Fibroblast of lung (primary cell): ENCODE measurements around the gene PIM1. TPM values are rescaled to one million over a fixed set of nuclear protein-coding genes. Genes with fewer than 3 reads are reported as not detected.
A peak's percentile ranks its signal among the peaks of the same experiment; 100 is the strongest.

Experiments used
- DNase-seq, 2 donors: peaks; one replicate each; pipeline versions ENCODE4 v3.0.0 to v3.0.0-alpha.2; 2010; ENCODE audit warnings: low read depth in 2 of 2
- H2AFZ ChIP-seq: 2 replicates; pipeline ENCODE4 v1.5.1; 2012; ENCODE audit warnings: low read length, control low read depth, inconsistent platforms
- H3K27ac ChIP-seq: 2 replicates; pipeline ENCODE4 v1.5.1; 2011; ENCODE audit warnings: low read length, control low read depth; ENCODE audit not compliant: insufficient read depth
- H3K27me3 ChIP-seq: 2 replicates; pipeline ENCODE4 v1.5.1; 2011; ENCODE audit warnings: mild to moderate bottlenecking, low read length; ENCODE audit not compliant: control insufficient read depth, insufficient read depth
- H3K36me3 ChIP-seq: 2 replicates; pipeline ENCODE4 v1.5.1; 2011; ENCODE audit warnings: low read length; ENCODE audit not compliant: control insufficient read depth, insufficient read depth
- H3K4me1 ChIP-seq: 2 replicates; pipeline ENCODE4 v1.5.1; 2011; ENCODE audit warnings: low read length; ENCODE audit not compliant: control insufficient read depth, insufficient read depth; ENCODE audit errors: extremely low read depth
- H3K4me2 ChIP-seq: 2 replicates; pipeline ENCODE4 v1.5.1; 2011; ENCODE audit warnings: low read length, control low read depth; ENCODE audit not compliant: insufficient read depth; ENCODE audit errors: extremely low read depth
- H3K4me3 ChIP-seq, 4 experiments: fragments of 200-600 bp in 1 of 4; sonication (generic) in 1 of 4; replicated peaks in 1 of 4; 2 replicates each; pipeline ENCODE4 v1.5.1; 2011 to 2016; ENCODE audit warnings: low read length in 4 of 4, low read depth in 3 of 4, mild to moderate bottlenecking in 3 of 4, control low read depth in 2 of 4, inconsistent platforms in 1 of 4, mixed read lengths in 1 of 4; ENCODE audit not compliant: insufficient read depth in 1 of 4; ENCODE audit errors: control extremely low read depth in 1 of 4
- H3K79me2 ChIP-seq: 2 replicates; pipeline ENCODE4 v1.5.1; 2012; ENCODE audit warnings: mild to moderate bottlenecking, low read length, inconsistent platforms; ENCODE audit not compliant: control insufficient read depth, insufficient read depth
- H3K9ac ChIP-seq: 2 replicates; pipeline ENCODE4 v1.5.1; 2011; ENCODE audit warnings: mild to moderate bottlenecking, low read length, control low read depth; ENCODE audit not compliant: insufficient read depth
- H3K9me3 ChIP-seq: 2 replicates; pipeline ENCODE4 v1.5.1; 2012; ENCODE audit warnings: low read depth, low read length; ENCODE audit not compliant: control insufficient read depth, insufficient read depth
- H4K20me1 ChIP-seq: 2 replicates; pipeline ENCODE4 v1.5.1; 2011; ENCODE audit warnings: low read length; ENCODE audit not compliant: control insufficient read depth, insufficient read depth; ENCODE audit errors: extremely low read depth
- CTCF ChIP-seq, 2 donors: IDR thresholded peaks in 1 of 2; conservative IDR thresholded peaks in 1 of 2; 1 replicate in 1 of 2; 2 replicates in 1 of 2; pipeline ENCODE4 v1.5.1; 2011 to 2012; ENCODE audit warnings: low read length in 2 of 2, control low read depth in 1 of 2, inconsistent platforms in 1 of 2, low read depth in 1 of 2, mild to moderate bottlenecking in 1 of 2
- EZH2 ChIP-seq: IDR thresholded peaks from 2 replicates; pipeline ENCODE4 v1.5.1; 2012; ENCODE audit warnings: low read length, control low read depth, mild to moderate bottlenecking; ENCODE audit errors: missing control alignments
- polyA plus RNA-seq, 2 donors: library from polyadenylated mRNA; depleted of rRNA in 1 of 2; stranded (reverse) in 1 of 2; unstranded in 1 of 2; fragments of >200 nt; gene quantifications; 2 replicates each; pipeline ENCODE4 v1.2.1, GENCODE V29; 2011 to 2012; ENCODE audit warnings: missing spikeins in 1 of 2
- total RNA-seq: library from RNA; depleted of rRNA; stranded (reverse); fragments of >200 nt; gene quantifications from 2 replicates; pipeline ENCODE4 v1.2.1, GENCODE V29; 2014

PIM1 gene
- total and polyA plus RNA-seq, 2 donors (not counting 1 experiment from before 2014, with no cell fraction given) = 13.8 to 22.8 TPM

DNA sequence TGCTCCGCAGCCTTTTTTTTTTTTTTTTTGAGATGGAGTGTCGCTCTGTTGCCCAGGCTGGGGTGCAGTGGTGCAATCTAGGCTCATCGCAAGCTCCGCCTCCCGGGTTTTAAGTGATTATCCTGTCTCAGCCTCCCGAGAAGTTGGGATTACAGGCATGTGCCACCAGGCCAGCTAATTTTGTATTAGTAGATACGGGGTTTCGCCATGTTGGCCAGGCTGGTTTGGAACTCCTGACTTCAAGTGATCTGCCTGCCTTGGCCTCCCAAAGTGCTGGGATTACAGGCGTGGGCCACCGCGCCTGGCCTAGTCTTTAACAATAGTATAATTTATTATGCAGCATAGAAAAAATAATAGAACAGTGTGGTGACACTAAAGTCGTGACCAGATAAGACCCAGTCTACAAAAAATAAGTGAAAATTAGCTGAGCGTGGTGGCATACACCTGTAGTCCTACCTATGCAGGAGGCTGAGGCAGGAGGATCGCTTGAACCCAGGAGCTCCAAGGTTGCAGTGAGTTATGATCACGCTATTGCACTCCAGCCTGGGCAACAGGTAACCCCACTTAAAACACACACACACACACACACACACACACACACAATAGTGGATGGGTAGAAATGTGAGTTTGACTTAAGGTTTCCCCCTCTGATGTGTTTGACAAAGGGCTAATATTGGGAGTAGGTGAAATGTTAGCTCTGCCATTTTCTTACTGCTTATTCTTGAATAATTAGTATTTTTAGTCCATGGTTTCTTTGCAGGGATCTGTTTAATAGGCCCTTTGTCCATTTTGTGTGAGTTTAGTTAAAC is 6.5 kb downstream of the PIM1 start:
- TF ChIP-seq EZH2 (no peak), CTCF (conservative IDR thresholded peaks at IDR 0.05 in 1 of 2, IDR thresholded peaks at IDR 0.05 in 1 of 2; ENCODE audit: low read depth in 1 of 2, low read length in 2 of 2) (no peak)
- H3K27ac ChIP-seq = no peak overlapping the region
- peak in 1 of 2 donors; percentile 43 for DNase-seq

DNA sequence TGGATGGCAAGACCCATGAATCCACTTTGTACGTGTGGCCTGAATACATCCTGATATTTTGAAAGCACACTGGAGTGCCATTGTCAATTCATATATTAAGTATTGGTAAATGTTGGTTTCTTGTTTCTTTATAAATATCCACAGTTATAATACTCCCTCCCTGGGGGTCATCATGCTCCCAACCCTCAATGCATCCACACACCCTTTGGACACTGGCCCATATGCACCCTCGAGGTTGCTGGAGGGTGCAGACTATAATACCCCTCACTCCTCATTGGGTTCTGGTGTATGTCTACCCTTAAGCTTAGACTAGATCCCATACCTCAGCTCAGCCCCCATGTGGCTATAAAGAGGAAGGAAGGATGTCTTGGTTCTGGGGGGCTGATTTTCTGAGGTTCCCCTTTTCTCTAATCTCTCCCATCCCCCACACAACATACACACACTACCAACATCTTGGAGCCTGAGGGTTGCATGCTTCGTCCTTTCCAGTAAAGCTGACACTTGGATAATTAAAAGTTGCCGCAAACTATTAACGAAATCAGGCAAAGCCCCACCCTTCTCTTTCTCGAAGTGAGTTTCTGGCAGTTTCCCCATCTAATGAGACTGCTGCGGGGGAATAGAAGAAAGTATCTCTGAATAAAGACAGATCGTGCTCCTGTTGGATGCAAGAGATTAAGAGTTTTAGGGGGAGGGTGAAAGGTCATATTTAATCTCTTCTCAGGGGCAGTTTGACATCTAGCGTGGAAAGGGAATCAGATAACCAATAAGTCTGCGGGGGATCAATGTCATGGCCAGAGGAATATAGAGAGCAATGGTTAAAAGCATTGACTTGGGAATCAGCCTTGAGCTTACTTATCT is 7.4 kb downstream of the PIM1 start:
- TF ChIP-seq CTCF (conservative IDR thresholded peaks at IDR 0.05 in 1 of 2, IDR thresholded peaks at IDR 0.05 in 1 of 2; ENCODE audit: low read depth in 1 of 2, low read length in 2 of 2) = peak; percentile 2 to 5
- TF ChIP-seq EZH2 = no peak
- Histone ChIP-seq H3K27me3 (no peaks in the 10 kb centered on the region), H3K79me2 (peaks cover 5% of the 10 kb centered on the region), H3K4me1 (no peaks in the 10 kb centered on the region), H3K27ac (no peak overlapping the region), H3K4me3 (no peak overlapping the region), H3K36me3 (peaks cover 12% of the 10 kb centered on the region), H3K9me3 (no peaks in the 10 kb centered on the region), H3K4me2 (no peak overlapping the region), H2AFZ (no peak overlapping the region), H4K20me1 (no peaks in the 10 kb centered on the region), H3K9ac (no peak overlapping the region)
- no peak for DNase-seq

More for the DNA sequence above, 6.5 kb downstream of the PIM1 start:
- Histone ChIP-seq H3K79me2 (peaks cover 6% of the 10 kb centered on the region), H3K4me1 (no peaks in the 10 kb centered on the region), H4K20me1 (no peaks in the 10 kb centered on the region), H2AFZ (no peak overlapping the region), H3K9me3 (no peaks in the 10 kb centered on the region), H3K4me2 (no peak overlapping the region), H3K9ac (no peak overlapping the region), H3K36me3 (peaks cover 12% of the 10 kb centered on the region), H3K27me3 (no peaks in the 10 kb centered on the region), H3K4me3 (no peak overlapping the region)

GRCh38 chr6:37177935-37178517 is 8.1 kb downstream of the PIM1 start:
- no peak overlapping the region for H3K4me2 ChIP-seq
- no peak for DNase-seq
- no peaks in the 10 kb centered on the region for H3K4me1 ChIP-seq
- no peaks in the 10 kb centered on the region for H3K79me2 ChIP-seq
- no peak for TF ChIP-seq CTCF (conservative IDR thresholded peaks at IDR 0.05 in 1 of 2, IDR thresholded peaks at IDR 0.05 in 1 of 2; ENCODE audit: low read depth in 1 of 2, low read length in 2 of 2)
- no peak for TF ChIP-seq EZH2
- H4K20me1 ChIP-seq = no peaks in the 10 kb centered on the region
- no peak overlapping the region for H3K4me3 ChIP-seq
- no peak overlapping the region for H3K27ac ChIP-seq
- H2AFZ ChIP-seq = no peak overlapping the region
- H3K9me3 ChIP-seq = no peaks in the 10 kb centered on the region
- peaks cover 10% of the 10 kb centered on the region for H3K36me3 ChIP-seq
- no peak overlapping the region for H3K9ac ChIP-seq
- H3K27me3 ChIP-seq = no peaks in the 10 kb centered on the region
